ENCODE data around the gene KIAA1217. TPM values are rescaled to one million over a fixed set of nuclear protein-coding genes. Genes with fewer than 3 reads are reported as not detected.
"Not testable (repeated sequence)": the region's sequence is repeated elsewhere in the genome, so short reads cannot be mapped to it uniquely, and the experiment has no call there.

KIAA1217 gene
- total RNA-seq, 4 donors from 2014 or later = 12.7 to 156 (median 34.8) TPM

DNA sequence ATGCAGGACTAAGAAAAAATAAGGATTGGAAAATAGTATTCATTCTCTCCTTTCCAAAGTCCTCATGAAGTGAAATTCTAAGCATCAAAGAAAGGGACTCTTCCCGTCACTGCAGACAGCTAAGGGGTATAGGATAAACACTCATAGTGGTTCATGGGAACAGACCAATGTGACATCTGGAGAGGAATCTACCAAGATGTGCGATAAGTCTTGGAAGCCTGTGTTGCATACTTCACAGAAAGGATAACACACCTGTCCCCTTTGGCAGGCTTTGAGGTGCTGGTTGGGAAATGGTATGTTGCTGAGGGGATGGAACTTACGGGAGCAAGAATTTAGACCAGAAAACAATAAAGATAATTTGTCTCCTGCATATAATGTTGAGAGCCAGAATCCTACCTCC is 266.7 kb downstream of the KIAA1217 start:
- ATAC-seq (ENCODE audit: low FRiP score) = no peak

GRCh38 chr10:24476913-24477701 is 268.2 kb downstream of the KIAA1217 start:
- ATAC-seq (ENCODE audit: low FRiP score) (no peak), DNase-seq (ENCODE audit: low spot score) (no peak)
- TF ChIP-seq, protein P1, sequence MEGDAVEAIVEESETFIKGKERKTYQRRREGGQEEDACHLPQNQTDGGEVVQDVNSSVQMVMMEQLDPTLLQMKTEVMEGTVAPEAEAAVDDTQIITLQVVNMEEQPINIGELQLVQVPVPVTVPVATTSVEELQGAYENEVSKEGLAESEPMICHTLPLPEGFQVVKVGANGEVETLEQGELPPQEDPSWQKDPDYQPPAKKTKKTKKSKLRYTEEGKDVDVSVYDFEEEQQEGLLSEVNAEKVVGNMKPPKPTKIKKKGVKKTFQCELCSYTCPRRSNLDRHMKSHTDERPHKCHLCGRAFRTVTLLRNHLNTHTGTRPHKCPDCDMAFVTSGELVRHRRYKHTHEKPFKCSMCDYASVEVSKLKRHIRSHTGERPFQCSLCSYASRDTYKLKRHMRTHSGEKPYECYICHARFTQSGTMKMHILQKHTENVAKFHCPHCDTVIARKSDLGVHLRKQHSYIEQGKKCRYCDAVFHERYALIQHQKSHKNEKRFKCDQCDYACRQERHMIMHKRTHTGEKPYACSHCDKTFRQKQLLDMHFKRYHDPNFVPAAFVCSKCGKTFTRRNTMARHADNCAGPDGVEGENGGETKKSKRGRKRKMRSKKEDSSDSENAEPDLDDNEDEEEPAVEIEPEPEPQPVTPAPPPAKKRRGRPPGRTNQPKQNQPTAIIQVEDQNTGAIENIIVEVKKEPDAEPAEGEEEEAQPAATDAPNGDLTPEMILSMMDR (IDR thresholded peaks at IDR 0.05) = no peak

More for the DNA sequence above, 266.7 kb downstream of the KIAA1217 start:
- TF ChIP-seq, protein P1 (IDR thresholded peaks at IDR 0.05) = no peak
- DNase-seq (ENCODE audit: low spot score) = no peak

DNA sequence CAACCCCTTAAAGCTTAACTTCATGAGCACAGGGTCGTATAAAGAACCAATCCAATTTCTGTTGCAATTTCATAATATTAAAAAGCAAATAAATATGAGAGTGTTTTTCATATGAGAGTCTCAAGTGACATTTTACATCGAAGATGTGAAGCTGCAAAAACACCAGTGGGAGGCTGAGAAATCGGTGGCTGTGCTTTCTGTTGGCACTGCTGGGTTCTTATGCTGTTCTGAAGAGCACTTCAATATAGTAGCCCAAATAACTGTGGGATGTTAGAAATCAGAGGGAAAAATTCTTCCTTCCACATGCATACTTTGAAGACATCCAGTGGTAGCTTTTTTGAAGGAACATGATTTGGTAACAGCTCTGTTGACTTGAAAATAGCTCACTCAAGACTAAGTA is 269.0 kb downstream of the KIAA1217 start:
- TF ChIP-seq, protein P1 (IDR thresholded peaks at IDR 0.05) = no peak
- ATAC-seq (ENCODE audit: low FRiP score) (no peak), DNase-seq (ENCODE audit: low spot score) (no peak)

DNA sequence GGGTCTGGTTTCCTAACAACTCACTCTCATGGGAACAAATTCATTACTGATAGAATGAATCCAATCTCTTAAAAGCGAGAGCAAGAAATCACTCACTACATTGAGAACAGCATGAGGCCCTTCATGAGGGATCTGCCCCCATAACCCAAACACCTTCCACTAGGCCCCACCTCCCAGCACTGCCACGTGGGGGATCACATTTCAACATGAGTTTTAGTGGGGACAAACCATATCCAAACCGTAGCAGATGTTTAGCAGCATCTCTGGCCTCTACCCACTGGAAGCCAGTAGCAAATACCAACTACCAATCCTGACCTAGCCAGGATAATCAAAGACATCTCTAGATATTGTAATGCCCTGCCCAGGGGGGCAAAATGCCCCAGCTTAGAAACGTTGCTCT is 270.9 kb downstream of the KIAA1217 start:
- no peak for ATAC-seq (ENCODE audit: low FRiP score)
- DNase-seq (ENCODE audit: low spot score) = no peak
- TF ChIP-seq, protein P1 (IDR thresholded peaks at IDR 0.05) = no peak

GRCh38 chr10:24480447-24480846 is 271.5 kb downstream of the KIAA1217 start:
- DNase-seq (ENCODE audit: low spot score) = no peak
- TF ChIP-seq, protein P1 (IDR thresholded peaks at IDR 0.05) = no peak
- ATAC-seq (ENCODE audit: low FRiP score) = no peak

GRCh38 chr10:24481241-24481640 is 272.3 kb downstream of the KIAA1217 start:
- no peak for DNase-seq (ENCODE audit: low spot score)
- TF ChIP-seq, protein P1 (IDR thresholded peaks at IDR 0.05) = no peak
- no peak for ATAC-seq (ENCODE audit: low FRiP score)

- not testable (repeated sequence) for ATAC-seq (ENCODE audit: low FRiP score); DNase-seq (ENCODE audit: low spot score)
These were observed 273.8 kb downstream of the KIAA1217 start for GRCh38 chr10:24482713-24483112.
